GM18508 (cell line): ENCODE measurements around the gene RAD54L.
"Not testable (repeated sequence)": the region's sequence is repeated elsewhere in the genome, so short reads cannot be mapped to it uniquely, and the experiment has no call there.

Experiments used
- ATAC-seq: cut with Tn5 transposase; IDR thresholded peaks from one replicate; pipeline ENCODE4 v1.9.1; 2021; ENCODE audit warnings: moderate number of reproducible peaks; ENCODE audit not compliant: insufficient read depth, unreplicated experiment

Gene RAD54L

DNA sequence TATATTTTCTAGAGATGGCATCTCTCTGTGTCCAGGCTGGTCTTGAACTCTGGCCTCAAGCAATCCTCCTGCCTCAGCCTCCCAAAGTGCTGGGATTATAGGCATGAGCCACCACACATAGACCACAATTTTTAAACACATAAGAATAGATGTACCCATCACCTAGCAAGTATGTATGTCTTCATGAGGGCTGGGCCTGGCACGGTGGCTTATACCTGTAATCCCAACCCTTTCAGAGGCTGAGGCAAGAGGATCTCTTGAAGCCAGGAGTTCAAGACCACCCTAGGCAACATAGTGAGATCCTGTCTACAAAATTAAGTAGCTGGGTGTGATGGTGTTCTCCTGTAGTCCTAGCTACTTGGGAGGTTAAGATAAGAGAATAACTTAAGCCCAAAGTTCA is 69.8 kb downstream of the RAD54L start:
- ATAC-seq: no peak

DNA sequence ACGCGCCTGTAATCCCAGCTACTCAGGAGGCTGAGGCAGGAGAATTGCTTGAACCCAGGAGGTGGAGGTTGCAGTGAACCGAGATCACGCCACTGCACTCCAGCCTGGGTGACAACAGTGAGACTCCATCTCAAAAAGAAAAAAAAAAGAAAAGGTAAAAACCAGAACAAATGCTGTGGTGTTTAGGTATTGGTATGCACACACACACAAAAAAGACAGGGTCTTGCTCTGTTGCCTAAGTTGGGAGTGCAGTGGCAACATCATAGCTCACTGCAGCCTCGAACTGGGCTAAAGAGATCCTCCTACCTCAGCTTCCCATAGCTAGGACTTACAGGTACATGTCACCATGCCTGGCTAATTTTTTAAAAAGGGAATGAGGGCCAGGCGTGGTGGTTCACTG is 71.7 kb downstream of the RAD54L start:
- ATAC-seq: not testable (repeated sequence)

- ATAC-seq: not testable (repeated sequence)
Measured at GRCh38 chr1:46319960-46320914, 72.7 kb downstream of the RAD54L start.

DNA sequence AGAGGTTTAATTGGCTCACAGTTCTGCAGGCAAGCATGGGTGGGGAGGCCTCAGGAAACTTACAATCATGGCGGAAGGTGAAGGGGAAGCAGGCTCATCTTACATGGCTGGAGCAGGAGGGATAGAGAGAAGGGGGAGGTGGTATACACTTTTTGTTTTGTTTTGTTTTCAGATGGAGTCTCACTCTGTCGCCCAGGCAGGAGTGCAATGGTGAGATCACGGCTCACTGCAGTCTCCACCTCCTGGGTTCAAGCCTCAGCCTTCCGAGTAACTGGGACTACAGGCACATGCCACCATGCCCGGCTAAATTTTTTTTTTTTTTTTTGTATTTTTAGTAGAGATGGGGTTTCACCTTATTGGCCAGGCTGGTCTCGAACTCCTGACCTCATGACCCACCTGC is 74.6 kb downstream of the RAD54L start:
- ATAC-seq: not testable (repeated sequence)

- ATAC-seq: not testable (repeated sequence)
Measured at GRCh38 chr1:46325285-46326076, 77.9 kb downstream of the RAD54L start.
